NCI-H345 (cell line): ENCODE data around the gene FYB1.

Experiments
- DNase-seq: peaks from one replicate; lab custom pipeline; 2025; lab: John Stamatoyannopoulos, UW

FYB1 gene

DNA sequence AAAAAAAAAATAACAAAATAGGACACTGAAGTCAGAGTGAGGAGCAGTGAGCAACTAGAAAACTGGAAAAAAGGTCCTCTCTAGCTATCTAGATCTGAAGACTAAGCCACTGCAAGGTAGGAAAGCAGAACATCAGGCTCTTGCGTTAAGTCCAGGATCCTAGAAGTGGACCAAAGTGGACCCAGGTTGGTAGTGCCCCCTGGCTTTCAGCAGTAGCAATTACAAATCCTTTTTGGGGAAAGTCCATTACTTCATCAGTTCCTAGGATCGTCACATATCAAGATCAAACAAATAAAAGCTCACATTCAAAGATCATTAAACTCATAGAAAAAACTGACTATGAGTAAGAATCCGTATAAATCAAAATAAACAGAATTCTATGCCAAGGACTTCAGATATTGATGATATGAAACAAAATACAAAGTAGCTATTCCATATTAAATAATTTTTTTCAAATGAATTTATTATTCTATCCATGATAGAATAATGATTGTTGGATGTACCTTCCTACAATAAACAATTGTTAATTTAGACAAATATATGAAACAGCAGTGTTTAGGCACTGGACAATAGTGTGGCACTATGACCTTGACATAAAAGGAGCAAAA lies 138.7 kb downstream of the FYB1 start:
- peak; percentile 32 for DNase-seq

GRCh38 chr5:39080168-39080567 lies 139.2 kb downstream of the FYB1 start:
- DNase-seq = no peak

GRCh38 chr5:39079147-39079546 lies 140.2 kb downstream of the FYB1 start:
- DNase-seq = no peak

DNA sequence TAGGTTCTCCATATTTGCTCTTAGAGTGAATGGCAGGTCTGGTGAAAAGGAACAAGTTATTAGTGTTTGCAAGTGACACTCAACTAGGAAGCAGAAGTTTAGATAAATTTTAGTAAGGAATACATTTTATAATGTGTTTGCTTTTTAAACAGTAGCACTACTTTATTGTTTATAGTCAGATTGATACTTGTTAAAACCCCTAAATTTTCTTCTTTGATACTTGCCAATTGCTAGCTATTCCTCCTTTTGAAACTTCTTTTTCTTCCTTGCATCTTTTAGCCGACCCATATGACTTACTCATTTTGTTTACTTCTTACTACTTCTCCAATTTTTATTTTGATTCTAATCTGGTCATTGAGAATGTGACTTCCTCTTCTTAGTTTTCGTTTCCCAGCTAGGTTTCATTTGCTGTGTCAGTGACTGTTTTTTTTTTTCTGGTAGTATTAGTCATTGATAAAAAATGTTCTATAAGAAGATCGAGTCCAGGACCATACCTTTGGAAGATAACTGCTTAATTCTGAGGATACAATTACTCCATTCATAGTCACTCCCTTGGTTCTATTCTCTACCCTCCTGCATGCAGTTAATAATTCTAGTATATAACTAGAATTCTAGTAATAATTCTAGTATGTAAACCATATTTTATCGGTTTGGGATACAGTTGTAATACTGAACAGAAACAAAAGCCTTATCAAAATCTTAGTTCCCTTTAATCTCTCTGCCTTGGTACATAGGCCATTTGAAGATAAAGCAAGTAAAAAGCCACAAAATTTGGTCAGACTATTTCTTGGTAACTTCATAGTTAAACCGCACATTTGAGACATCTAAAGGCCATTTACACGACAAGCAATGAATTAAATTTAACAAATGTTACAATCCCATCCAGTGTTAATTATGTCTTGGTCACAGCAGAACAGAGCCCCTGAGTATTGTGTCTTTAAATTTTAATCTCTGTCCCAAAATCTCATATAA lies 142.3 kb downstream of the FYB1 start:
- no peak for DNase-seq

- DNase-seq = no peak
Observed at GRCh38 chr5:39076101-39076756, 143.1 kb downstream of the FYB1 start.

DNA sequence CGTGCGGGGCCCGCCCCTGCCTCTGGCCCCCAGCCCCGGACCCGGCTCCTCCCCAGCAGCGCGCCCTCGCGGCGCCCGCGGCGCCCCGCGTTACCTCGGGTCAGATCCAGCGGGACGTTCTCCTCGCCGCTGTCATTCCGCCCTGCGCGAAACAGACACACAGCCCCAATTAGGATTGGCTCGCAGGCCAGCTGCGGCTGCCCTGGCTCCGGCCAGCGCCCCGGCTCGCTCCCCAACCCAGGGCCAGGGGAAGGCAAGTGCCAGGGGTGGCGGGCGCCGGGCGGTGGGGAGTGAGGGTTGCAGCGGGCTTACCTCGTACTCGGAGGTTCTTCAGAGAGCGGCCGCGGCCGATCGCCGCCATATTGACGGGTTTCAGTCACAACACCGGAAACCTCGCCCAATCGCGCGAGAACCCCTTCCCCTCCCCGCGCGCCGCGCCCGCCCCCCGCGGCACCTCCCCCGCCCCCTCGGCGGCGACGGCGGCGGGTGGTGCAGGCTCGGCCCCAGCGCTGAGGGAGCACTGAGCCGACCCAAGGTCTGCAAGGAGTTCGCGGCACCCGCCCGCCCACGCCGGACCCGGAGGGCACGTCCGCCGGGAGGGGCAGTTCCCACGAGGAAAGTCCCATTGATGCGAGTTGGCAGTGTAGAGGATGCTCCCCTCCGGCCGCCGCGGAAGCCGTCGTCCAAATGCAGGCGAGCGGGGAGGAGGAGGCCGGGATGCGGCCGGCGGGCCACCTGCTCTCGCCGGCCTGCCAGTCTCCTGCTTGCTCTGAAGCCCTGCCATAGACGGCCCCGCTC lies 145.1 kb downstream of the FYB1 start, which contains the start of gene RICTOR:
RICTOR (minus strand) TSS at position 383 of the 798 bp plus-strand sequence; CDS start at position 361, 22 bp downstream.
- peak; percentile 92 for DNase-seq

GRCh38 chr5:39073767-39074016 lies 145.7 kb downstream of the FYB1 start:
- DNase-seq = peak; percentile 38

- peak; percentile 31 for DNase-seq
Observed at GRCh38 chr5:39072925-39073766, 146.2 kb downstream of the FYB1 start.

- no peak for DNase-seq
Observed at GRCh38 chr5:39068099-39068498, 151.3 kb downstream of the FYB1 start.

DNA sequence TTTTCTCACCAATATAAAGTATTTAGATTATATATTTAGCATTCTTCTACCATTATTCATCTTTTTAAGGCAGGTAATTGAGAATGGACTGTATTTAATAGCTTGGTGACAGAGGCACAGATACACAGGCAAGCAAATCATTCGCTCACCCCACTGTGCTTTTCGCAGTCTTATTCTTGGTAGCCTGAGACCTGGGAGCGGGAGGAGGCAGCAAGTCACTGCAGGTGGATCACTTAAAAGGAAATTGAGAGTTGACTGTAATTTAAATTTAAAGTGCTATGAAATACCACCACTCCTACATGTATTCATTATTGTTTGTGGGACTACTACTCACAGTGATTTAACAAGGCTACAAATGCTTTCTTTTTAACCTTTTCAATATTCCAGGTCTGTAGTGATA lies 154.9 kb downstream of the FYB1 start:
- no peak for DNase-seq

GRCh38 chr5:39063037-39063436 lies 156.3 kb downstream of the FYB1 start:
- DNase-seq = no peak

- DNase-seq = no peak
Observed at GRCh38 chr5:39062530-39062929, 156.8 kb downstream of the FYB1 start.

DNA sequence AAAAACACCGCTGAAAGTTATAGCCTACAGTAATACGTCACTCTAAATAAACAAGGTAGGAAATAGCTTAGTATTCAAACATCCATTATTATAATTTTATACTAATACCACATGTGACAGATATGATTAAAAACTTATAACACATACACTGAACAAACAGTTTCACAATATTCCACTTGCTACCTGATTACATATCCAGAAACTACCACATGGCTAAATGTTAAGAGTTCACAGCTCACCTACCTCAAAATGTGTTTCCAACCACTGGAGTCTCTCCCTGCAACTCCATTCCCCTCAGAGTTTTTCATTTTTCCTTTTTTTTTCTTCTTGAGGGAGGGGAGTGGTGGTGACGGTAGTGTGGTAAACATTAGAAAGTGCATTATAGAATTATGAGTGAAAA lies 157.3 kb downstream of the FYB1 start:
- no peak for DNase-seq

- no peak for DNase-seq
Observed at GRCh38 chr5:39059064-39059463, 160.3 kb downstream of the FYB1 start.

GRCh38 chr5:39058178-39058921 lies 161.0 kb downstream of the FYB1 start:
- DNase-seq = no peak

GRCh38 chr5:39057734-39058133 lies 161.6 kb downstream of the FYB1 start:
- no peak for DNase-seq

DNA sequence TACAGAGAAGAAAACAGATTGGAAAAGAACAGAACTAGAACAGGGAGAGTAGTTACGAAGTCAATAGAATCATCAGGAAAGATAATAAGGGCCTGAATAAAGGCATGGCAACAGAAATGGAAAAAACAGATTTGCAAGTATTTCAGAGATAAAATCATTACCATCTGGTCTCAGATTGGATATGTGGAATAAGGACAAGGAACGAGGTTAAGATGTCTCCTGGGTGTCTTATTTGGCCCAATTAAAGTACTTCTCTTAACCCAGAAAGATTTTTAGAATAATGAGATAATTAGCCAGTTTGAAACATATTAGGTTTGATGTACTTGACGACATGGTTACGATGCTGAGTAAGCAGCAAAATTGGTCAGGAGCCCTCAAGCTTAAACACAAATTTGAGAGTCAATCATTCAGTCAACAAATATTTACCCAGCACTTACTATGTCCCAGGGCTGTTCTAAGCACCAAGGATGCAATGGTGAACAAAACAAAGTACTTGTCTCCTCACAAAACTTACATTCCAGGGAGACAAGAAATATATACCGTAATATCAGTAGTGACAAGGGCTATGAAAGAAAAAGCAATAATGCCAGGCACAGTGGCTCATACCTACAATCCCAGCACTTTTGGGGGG lies 163.5 kb downstream of the FYB1 start:
- DNase-seq = no peak
